GM19468 (cell line): ENCODE measurements around the gene TDO2.

Experiments used
- ATAC-seq: cut with Tn5 transposase; IDR thresholded peaks from one replicate; pipeline ENCODE4 v1.9.1; 2021; ENCODE audit warnings: mild to moderate bottlenecking, moderate library complexity, moderate number of reproducible peaks; ENCODE audit not compliant: unreplicated experiment; ENCODE audit errors: extremely low read depth

Gene TDO2

GRCh38 chr4:155952501-155952901 is 49.0 kb downstream of the TDO2 start:
- no peak for ATAC-seq

- peak; percentile 91 for ATAC-seq
Measured at GRCh38 chr4:155953151-155954117, 49.9 kb downstream of the TDO2 start, which contains the start of gene CTSO. CTSO (minus strand) TSS chr4:155953866; CDS start chr4:155953847, 19 bp downstream.

GRCh38 chr4:155954118-155954685 is 50.7 kb downstream of the TDO2 start:
- no peak for ATAC-seq

- ATAC-seq, result no peak
Measured at GRCh38 chr4:155954939-155955338, 51.4 kb downstream of the TDO2 start.

- no peak for ATAC-seq
Measured at GRCh38 chr4:155956461-155956860, 53.0 kb downstream of the TDO2 start.

- no peak for ATAC-seq
Measured at GRCh38 chr4:155959417-155959816, 55.9 kb downstream of the TDO2 start.

- no peak for ATAC-seq
Measured at GRCh38 chr4:155960522-155960921, 57.0 kb downstream of the TDO2 start.

GRCh38 chr4:155961575-155961974 is 58.1 kb downstream of the TDO2 start:
- no peak for ATAC-seq

- no peak for ATAC-seq
Measured at GRCh38 chr4:155962767-155963166, 59.3 kb downstream of the TDO2 start.

- ATAC-seq, result no peak
Measured at GRCh38 chr4:155964016-155964891, 60.8 kb downstream of the TDO2 start.

GRCh38 chr4:155966171-155966570 is 62.7 kb downstream of the TDO2 start:
- no peak for ATAC-seq

GRCh38 chr4:155966731-155967395 is 63.4 kb downstream of the TDO2 start:
- no peak for ATAC-seq
